Loucy (cell line): ENCODE data around the gene MYO18B.

Experiments used
- CTCF ChIP-seq: fragments of 200-600 bp; sonication (generic); conservative IDR thresholded peaks from 2 replicates; pipeline ENCODE4 v1.5.1; 2014; ENCODE audit warnings: mild to moderate bottlenecking, antibody characterized with exemption, low read length
- EZH2phosphoT487 ChIP-seq: fragments of 200-600 bp; IDR thresholded peaks from 2 replicates; pipeline ENCODE4 v1.6.1; 2018; ENCODE audit warnings: antibody characterized with exemption, mild to moderate bottlenecking, moderate library complexity, borderline replicate concordance

GRCh38 chr22:25833676-25834075 is 91.7 kb downstream of the MYO18B start:
- TF ChIP-seq CTCF: no peak
- TF ChIP-seq EZH2phosphoT487: no peak
